NCI-H2081 treated with DMSO at 0.1 percent for 48 hours (cell line): ENCODE results near the gene DBR1.
A peak's percentile ranks its signal among the peaks of the same experiment; 100 is the strongest.

Experiments
- DNase-seq: peaks from one replicate; lab custom pipeline; 2025; lab: John Stamatoyannopoulos, UW

The DBR1 gene

GRCh38 chr3:138174421-138175131 lies at the start of gene DBR1:
TSS of gene DBR1 (minus strand) at chr3:138174921. CDS start at chr3:138174795, 126 bp downstream.
- DNase-seq: peak; percentile 79

GRCh38 chr3:138222942-138223287 lies 48.2 kb upstream of the DBR1 start:
- no peak for DNase-seq

- DNase-seq: no peak
These were observed 47.6 kb upstream of the DBR1 start for GRCh38 chr3:138222131-138222941.

GRCh38 chr3:138220788-138221187 lies 46.1 kb upstream of the DBR1 start:
- no peak for DNase-seq

- DNase-seq: no peak
These were observed 45.5 kb upstream of the DBR1 start for GRCh38 chr3:138220242-138220641.

GRCh38 chr3:138219255-138219654 lies 44.5 kb upstream of the DBR1 start:
- no peak for DNase-seq

- DNase-seq: no peak
These were observed 38.8 kb upstream of the DBR1 start for GRCh38 chr3:138213398-138214085.

- no peak for DNase-seq
These were observed 35.8 kb upstream of the DBR1 start for GRCh38 chr3:138210528-138210927.

- DNase-seq: no peak
These were observed 31.5 kb upstream of the DBR1 start for GRCh38 chr3:138206196-138206595.

DNA sequence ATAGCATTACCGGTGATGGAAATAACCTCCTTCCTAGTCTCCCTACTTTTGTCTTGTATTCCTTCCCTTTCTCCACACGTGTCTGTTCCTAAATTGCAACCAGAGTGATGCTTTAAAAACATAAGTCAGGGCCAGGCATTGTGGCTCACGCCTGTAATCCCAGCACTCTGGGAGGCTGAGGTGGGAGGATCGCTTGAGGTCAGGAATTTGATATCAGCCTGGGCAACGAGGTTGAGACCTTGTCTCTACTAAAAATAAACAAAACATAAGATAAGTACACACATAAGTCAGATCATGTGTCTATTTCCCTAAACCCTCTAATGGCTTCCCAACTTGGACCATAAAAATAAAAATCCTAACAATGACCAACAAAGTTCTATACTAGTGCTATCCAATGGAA lies 30.8 kb upstream of the DBR1 start:
- no peak for DNase-seq

GRCh38 chr3:138203938-138204337 lies 29.2 kb upstream of the DBR1 start:
- no peak for DNase-seq

DNA sequence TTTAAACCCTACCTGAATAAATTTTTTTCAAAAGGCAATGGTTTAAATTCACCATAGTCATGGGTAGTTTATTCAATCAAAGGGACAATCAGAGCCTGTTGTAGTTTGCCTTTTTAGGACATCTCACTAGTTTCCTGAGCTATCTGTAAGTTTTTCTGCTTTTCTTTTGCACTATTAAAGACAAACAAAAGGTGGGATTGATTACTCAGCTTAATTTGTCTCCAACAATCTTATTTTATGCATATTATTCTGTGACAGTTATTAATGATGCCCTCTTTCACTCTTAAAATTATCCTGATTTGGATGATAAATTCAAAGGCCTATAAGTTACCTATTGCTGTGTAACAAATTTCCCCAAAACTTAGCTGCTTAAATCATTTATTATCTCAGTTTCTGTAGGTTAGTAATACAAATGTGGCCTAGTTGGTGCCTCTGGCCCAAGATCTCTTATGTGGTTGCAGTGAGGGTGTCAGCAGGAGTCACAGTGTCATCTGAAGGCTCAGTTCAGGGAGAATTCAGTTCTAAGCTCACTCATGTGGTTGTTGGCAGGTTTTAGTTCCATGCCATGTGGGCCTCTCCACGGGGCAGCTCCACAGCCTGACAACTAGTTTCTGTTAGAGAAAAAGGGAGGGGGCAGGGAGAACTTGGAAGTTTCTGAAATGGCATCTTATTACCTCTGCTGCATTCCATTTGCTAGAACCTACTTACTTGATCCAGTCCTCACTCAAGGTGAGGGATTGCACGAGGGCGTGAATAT lies 28.4 kb upstream of the DBR1 start:
- no peak for DNase-seq

DNA sequence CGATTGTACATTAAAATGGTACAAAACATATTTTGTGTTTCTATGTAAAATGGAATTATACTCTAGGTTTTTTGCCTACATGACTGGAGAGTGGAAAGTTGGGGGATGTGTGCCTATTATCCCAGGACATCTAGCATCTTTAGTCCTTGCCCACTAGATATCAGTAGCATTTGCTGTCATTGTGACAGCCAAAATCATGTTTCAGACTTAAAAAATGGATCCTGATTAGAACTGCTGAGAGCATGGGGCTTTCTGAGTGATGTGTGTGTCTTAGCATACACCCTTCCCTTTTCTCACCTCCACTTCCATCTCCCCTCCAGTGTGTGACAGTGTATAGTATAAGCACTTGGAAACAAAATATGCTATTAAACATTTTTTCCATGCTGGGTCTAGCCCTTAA lies 25.7 kb upstream of the DBR1 start:
- no peak for DNase-seq

GRCh38 chr3:138199851-138200250 lies 25.1 kb upstream of the DBR1 start:
- no peak for DNase-seq

- DNase-seq: no peak
These were observed 22.8 kb upstream of the DBR1 start for GRCh38 chr3:138197524-138197923.

DNA sequence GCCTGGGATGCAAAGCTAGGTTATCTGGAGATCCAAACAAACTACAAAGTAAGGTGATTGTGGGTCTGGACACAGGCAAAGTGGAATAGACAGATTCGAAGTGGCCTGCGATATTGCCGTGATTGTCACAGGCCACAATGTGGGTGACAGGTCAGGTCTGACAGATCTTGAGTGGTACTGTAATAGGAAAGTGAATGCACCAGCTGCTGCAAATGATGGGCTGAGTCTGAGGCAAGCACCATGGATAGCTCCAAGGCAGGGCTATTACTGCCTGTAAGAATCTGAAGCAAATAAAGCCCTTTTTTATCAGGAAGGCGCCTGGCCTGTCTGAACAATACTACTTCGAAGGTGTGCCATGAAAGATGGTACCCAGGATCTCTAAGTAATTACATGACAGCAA lies 22.3 kb upstream of the DBR1 start:
- no peak for DNase-seq

GRCh38 chr3:138196023-138196422 lies 21.3 kb upstream of the DBR1 start:
- no peak for DNase-seq

DNA sequence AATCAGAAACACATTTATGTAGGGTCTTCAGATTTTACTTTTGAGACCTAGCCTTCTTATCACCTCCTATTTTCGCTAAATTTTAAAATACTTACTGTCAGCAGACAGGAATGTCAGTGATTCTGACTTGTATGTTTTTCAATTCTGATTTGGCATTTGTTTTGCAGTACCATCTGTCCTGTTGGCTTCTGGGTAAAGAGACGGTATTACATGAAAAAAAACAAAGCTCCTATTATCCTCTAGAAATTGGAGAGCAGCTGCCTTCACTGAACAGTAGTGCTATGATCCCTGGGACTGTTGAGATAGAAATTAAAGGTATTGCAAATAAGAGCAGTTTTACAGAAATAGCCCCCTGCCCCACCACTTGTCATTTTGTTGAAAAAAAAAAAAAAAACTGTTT lies 20.8 kb upstream of the DBR1 start:
- DNase-seq: no peak

DNA sequence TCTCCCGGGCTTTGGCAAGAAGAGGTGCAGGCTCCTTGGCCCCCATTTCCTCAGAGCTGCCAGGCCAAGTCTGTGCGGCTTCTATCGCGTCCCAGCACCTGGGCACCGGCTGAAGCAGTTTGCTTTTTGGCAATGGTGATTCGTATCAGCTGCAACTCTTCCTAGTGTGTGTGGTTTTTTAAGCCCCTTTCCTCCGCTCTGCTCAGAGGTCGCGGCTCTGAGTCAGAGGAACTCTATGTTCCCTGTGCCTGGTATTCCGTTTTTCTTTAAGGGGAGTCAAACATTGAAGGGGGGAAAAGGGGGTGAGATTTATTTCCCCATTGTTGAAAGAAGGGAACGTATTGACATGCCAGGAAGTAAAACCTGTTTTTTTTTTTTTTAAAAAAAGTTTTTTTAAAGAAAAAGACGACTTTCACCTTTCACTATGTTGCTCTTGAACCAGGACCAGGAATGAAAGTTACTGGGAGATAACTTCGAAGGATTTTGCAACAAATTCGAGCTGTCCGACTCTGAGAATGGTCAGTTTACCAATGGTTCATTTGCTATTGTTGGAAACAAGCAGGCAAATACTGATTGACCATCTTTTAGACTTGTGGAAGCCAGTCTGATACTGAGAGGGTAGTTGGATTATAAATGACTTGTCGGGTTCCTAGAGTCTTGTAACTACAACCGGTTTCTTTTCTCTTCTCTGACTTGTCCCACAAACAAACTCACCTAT lies 13.5 kb upstream of the DBR1 start:
- DNase-seq: no peak

GRCh38 chr3:138187296-138188012 lies 12.7 kb upstream of the DBR1 start, which contains the start of gene ARMC8:
TSS of gene ARMC8 (plus strand) at chr3:138187301. CDS start at chr3:138187555, 254 bp downstream.
- DNase-seq: no peak

DNA sequence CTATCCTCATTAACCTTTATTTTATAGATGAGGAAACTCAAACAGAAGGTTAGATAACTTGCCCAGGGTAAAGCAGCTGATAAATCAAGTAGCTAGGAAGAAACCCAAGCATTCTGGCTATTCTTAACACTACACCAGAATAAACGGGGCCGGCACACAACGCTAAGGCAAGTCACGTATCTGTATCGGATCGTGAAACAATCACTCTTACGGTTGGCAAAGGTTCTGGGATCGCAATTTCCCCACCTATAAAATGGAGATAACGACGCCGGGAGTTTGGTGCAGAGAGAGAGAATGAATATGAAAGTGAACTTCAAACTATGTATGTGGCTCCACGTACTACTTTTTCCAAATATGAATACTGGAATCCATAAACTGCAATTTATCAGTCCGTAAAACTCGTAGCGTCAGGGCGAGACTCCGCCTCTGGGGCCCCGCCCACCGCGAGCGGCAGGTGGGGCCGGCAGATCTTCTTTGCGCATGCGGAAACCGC lies 12.1 kb upstream of the DBR1 start:
- DNase-seq: peak; percentile 87
